ENCODE results near the gene GALNT2.

GRCh38 chr1:230138561-230139239, 71.7 kb downstream of the GALNT2 start:
- TF ChIP-seq POLR2A (IDR thresholded peaks at IDR 0.05) (no peak), EP300 (IDR thresholded peaks at IDR 0.05) (no peak)

Measured in ovary (tissue), 1 donor.